Measurements from ENCODE around the gene PCNX2. TPM values are rescaled to one million over a fixed set of nuclear protein-coding genes. Genes with fewer than 3 reads are reported as not detected.

Gene PCNX2
- total and polyA plus RNA-seq, 5 donors from 2014 or later = 1.6 to 42.3 (median 3.1) TPM

- Histone ChIP-seq H3K4me3 (ENCODE audit: low read depth, low read length) (no peak overlapping the region), H3K4me1 (ENCODE audit: control insufficient read depth, insufficient read depth, low read length, poor library complexity, severe bottlenecking) (peaks cover 6% of the 10 kb centered on the region), H3K27me3 (ENCODE audit: control insufficient read depth, insufficient read depth, low read length) (no peaks in the 10 kb centered on the region), H3K9me3 (ENCODE audit: control insufficient read depth in 2 of 2, low read length in 2 of 2) (peaks cover 3 to 5% of the 10 kb centered on the region in 2 experiments), H3K36me3 (ENCODE audit: control insufficient read depth, insufficient read depth, low read length) (peaks cover 29% of the 10 kb centered on the region), H3K27ac (ENCODE audit: insufficient read depth, low read length, poor library complexity, severe bottlenecking) (no peak overlapping the region)
- peaks cover 5 to 32% (median 23%) of the 10 kb centered on the region in 4 donors for H3K4me1 Mint-ChIP-seq
- H3K9me3 Mint-ChIP-seq = peaks cover 0 to 6% (median 0%) of the 10 kb centered on the region in 7 donors
- no peaks in the 10 kb centered on the region for H3K27me3 Mint-ChIP-seq
- DNase-seq (no peak), ATAC-seq (ENCODE audit: low read depth in 2 of 2) (no peak)
- H3K4me3 Mint-ChIP-seq = no peak overlapping the region
- peaks cover 45% of the 10 kb centered on the region for H3K36me3 Mint-ChIP-seq
- H3K27ac Mint-ChIP-seq = no peak overlapping the region
Observed at GRCh38 chr1:232956081-232956480, 339.4 kb downstream of the PCNX2 start.

GRCh38 chr1:232954594-232955365 lies 340.7 kb downstream of the PCNX2 start:
- Histone ChIP-seq H3K4me1 (ENCODE audit: control insufficient read depth, insufficient read depth, low read length, poor library complexity, severe bottlenecking) (peaks cover 17% of the 10 kb centered on the region), H3K9me3 (ENCODE audit: control insufficient read depth in 2 of 2, low read length in 2 of 2) (peaks cover 3 to 5% of the 10 kb centered on the region in 2 experiments), H3K36me3 (ENCODE audit: control insufficient read depth, insufficient read depth, low read length) (peaks cover 26% of the 10 kb centered on the region), H3K27me3 (ENCODE audit: control insufficient read depth, insufficient read depth, low read length) (no peaks in the 10 kb centered on the region), H3K4me3 (ENCODE audit: low read depth, low read length) (no peak overlapping the region), H3K27ac (ENCODE audit: insufficient read depth, low read length, poor library complexity, severe bottlenecking) (no peak overlapping the region)
- H3K27me3 Mint-ChIP-seq = no peaks in the 10 kb centered on the region
- H3K4me1 Mint-ChIP-seq = peaks cover 9 to 42% (median 28%) of the 10 kb centered on the region in 4 donors
- H3K4me3 Mint-ChIP-seq = peak overlapping the region in 1 of 4 donors; percentile 15
- peaks cover 0 to 6% (median 0%) of the 10 kb centered on the region in 7 donors for H3K9me3 Mint-ChIP-seq
- DNase-seq (no peak), ATAC-seq (ENCODE audit: low read depth in 2 of 2) (no peak)
- H3K36me3 Mint-ChIP-seq = peaks cover 44% of the 10 kb centered on the region
- H3K27ac Mint-ChIP-seq = no peak overlapping the region

- H3K27me3 ChIP-seq (ENCODE audit: control insufficient read depth, insufficient read depth, low read length) = no peaks in the 10 kb centered on the region
- DNase-seq = peak in 2 of 3 donors; percentile 11 to 51
- H3K4me3 Mint-ChIP-seq = peak overlapping the region in 3 of 4 donors; percentile 44 to 91 (median 70)
- H3K4me3 ChIP-seq (ENCODE audit: low read depth, low read length) = no peak overlapping the region
- peaks cover 8% of the 10 kb centered on the region for H3K36me3 ChIP-seq (ENCODE audit: control insufficient read depth, insufficient read depth, low read length)
- peaks cover 11 to 49% (median 30%) of the 10 kb centered on the region in 4 donors for H3K4me1 Mint-ChIP-seq
- peak overlapping the region in 2 of 3 donors; percentile 75 to 82 for H3K27ac Mint-ChIP-seq
- H3K36me3 Mint-ChIP-seq = peaks cover 25% of the 10 kb centered on the region
- no peak for ATAC-seq (ENCODE audit: low read depth in 2 of 2)
- no peaks in the 10 kb centered on the region for H3K27me3 Mint-ChIP-seq
- no peak overlapping the region for H3K27ac ChIP-seq (ENCODE audit: insufficient read depth, low read length, poor library complexity, severe bottlenecking)
- H3K9me3 Mint-ChIP-seq = peaks cover 0 to 3% (median 0%) of the 10 kb centered on the region in 7 donors
- H3K4me1 ChIP-seq (ENCODE audit: control insufficient read depth, insufficient read depth, low read length, poor library complexity, severe bottlenecking) = peaks cover 19% of the 10 kb centered on the region
- no peaks in the 10 kb centered on the region for H3K9me3 ChIP-seq (ENCODE audit: control insufficient read depth in 2 of 2, low read length in 2 of 2)
Observed at GRCh38 chr1:232952514-232953499, 342.7 kb downstream of the PCNX2 start.

- H3K4me1 Mint-ChIP-seq = peaks cover 11 to 47% (median 29%) of the 10 kb centered on the region in 4 donors
- peaks cover 14% of the 10 kb centered on the region for H3K36me3 Mint-ChIP-seq
- peak overlapping the region in 2 of 3 donors; percentile 82 to 96 for H3K27ac Mint-ChIP-seq
- H3K4me1 ChIP-seq (ENCODE audit: control insufficient read depth, insufficient read depth, low read length, poor library complexity, severe bottlenecking) = peaks cover 19% of the 10 kb centered on the region
- H3K9me3 Mint-ChIP-seq = no peaks in the 10 kb centered on the region
- no peak for ATAC-seq (ENCODE audit: low read depth in 2 of 2)
- peaks cover 6% of the 10 kb centered on the region for H3K36me3 ChIP-seq (ENCODE audit: control insufficient read depth, insufficient read depth, low read length)
- H3K27me3 Mint-ChIP-seq = no peaks in the 10 kb centered on the region
- H3K4me3 ChIP-seq (ENCODE audit: low read depth, low read length) = peak overlapping the region; percentile 85
- no peaks in the 10 kb centered on the region for H3K27me3 ChIP-seq (ENCODE audit: control insufficient read depth, insufficient read depth, low read length)
- peak overlapping the region; percentile 91 to 98 (median 96) for H3K4me3 Mint-ChIP-seq
- no peaks in the 10 kb centered on the region for H3K9me3 ChIP-seq (ENCODE audit: control insufficient read depth in 2 of 2, low read length in 2 of 2)
- no peak for DNase-seq
- H3K27ac ChIP-seq (ENCODE audit: insufficient read depth, low read length, poor library complexity, severe bottlenecking) = no peak overlapping the region
Observed at GRCh38 chr1:232951605-232952004, 343.9 kb downstream of the PCNX2 start.

- Histone ChIP-seq H3K27ac (ENCODE audit: insufficient read depth, low read length, poor library complexity, severe bottlenecking) (peak overlapping the region; percentile 78), H3K4me3 (ENCODE audit: low read depth, low read length) (peak overlapping the region; percentile 85), H3K36me3 (ENCODE audit: control insufficient read depth, insufficient read depth, low read length) (peaks cover 3% of the 10 kb centered on the region), H3K27me3 (ENCODE audit: control insufficient read depth, insufficient read depth, low read length) (no peaks in the 10 kb centered on the region), H3K4me1 (ENCODE audit: control insufficient read depth, insufficient read depth, low read length, poor library complexity, severe bottlenecking) (peaks cover 19% of the 10 kb centered on the region), H3K9me3 (ENCODE audit: control insufficient read depth in 2 of 2, low read length in 2 of 2) (no peaks in the 10 kb centered on the region)
- no peaks in the 10 kb centered on the region for H3K27me3 Mint-ChIP-seq
- peak overlapping the region; percentile 91 to 96 (median 94) for H3K27ac Mint-ChIP-seq
- H3K4me1 Mint-ChIP-seq = peaks cover 11 to 48% (median 29%) of the 10 kb centered on the region in 4 donors
- no peaks in the 10 kb centered on the region for H3K9me3 Mint-ChIP-seq
- peaks cover 10% of the 10 kb centered on the region for H3K36me3 Mint-ChIP-seq
- DNase-seq (peak in 2 of 3 donors; percentile 23 to 48), ATAC-seq (ENCODE audit: low read depth in 2 of 2) (peak; percentile 9 to 26)
- peak overlapping the region; percentile 91 to 98 (median 96) for H3K4me3 Mint-ChIP-seq
Observed at GRCh38 chr1:232951180-232951579, 344.3 kb downstream of the PCNX2 start.

GRCh38 chr1:232950197-232951176 lies 345.0 kb downstream of the PCNX2 start, which contains the start of gene NTPCR:
TSS of gene NTPCR (plus strand) at chr1:232950611. CDS start at chr1:232950711, 100 bp downstream.
- peak; percentile 71 to 75 for ATAC-seq (ENCODE audit: low read depth in 2 of 2)
- Mint-ChIP-seq H3K27me3 (no peaks in the 10 kb centered on the region), H3K36me3 (peaks cover 7% of the 10 kb centered on the region), H3K4me3 (peak within 1 kb of the TSS; percentile 91 to 98 (median 96)), H3K4me1 (peaks cover 11 to 49% (median 29%) of the 10 kb centered on the region in 4 donors), H3K9me3 (no peaks in the 10 kb centered on the region), H3K27ac (peak within 1 kb of the TSS; percentile 91 to 96 (median 94))
- peaks cover 19% of the 10 kb centered on the region for H3K4me1 ChIP-seq (ENCODE audit: control insufficient read depth, insufficient read depth, low read length, poor library complexity, severe bottlenecking)
- H3K27me3 ChIP-seq (ENCODE audit: control insufficient read depth, insufficient read depth, low read length) = no peaks in the 10 kb centered on the region
- DNase-seq = peak; percentile 90 to 93 (median 92)
- peak within 1 kb of the TSS; percentile 78 for H3K27ac ChIP-seq (ENCODE audit: insufficient read depth, low read length, poor library complexity, severe bottlenecking)
- no peaks in the 10 kb centered on the region for H3K9me3 ChIP-seq (ENCODE audit: control insufficient read depth in 2 of 2, low read length in 2 of 2)
- peak within 1 kb of the TSS; percentile 92 for H3K4me3 ChIP-seq (ENCODE audit: low read depth, low read length)
- no peaks in the 10 kb centered on the region for H3K36me3 ChIP-seq (ENCODE audit: control insufficient read depth, insufficient read depth, low read length)
